ENCODE data around the gene MIOX. TPM values are rescaled to one million over a fixed set of nuclear protein-coding genes. Genes with fewer than 3 reads are reported as not detected.

The MIOX gene
- total RNA-seq, 4 donors from 2014 or later = not detected

GRCh38 chr22:50503475-50504145 is 17.0 kb downstream of the MIOX start:
- H3K4me1 ChIP-seq = peaks cover 4 to 28% (median 14%) of the 10 kb centered on the region in 3 donors
- no peak overlapping the region for H3K27ac ChIP-seq
- no peaks in the 10 kb centered on the region for H3K9me3 ChIP-seq
- no peak overlapping the region for H3K4me3 ChIP-seq
- WGBS, 2 donors (ENCODE audit: low coverage in 1 of 2) = 80% methylated on average over 3 of the region's 26 CpGs; no CpG with 5 or more reads in 1 of the 2 donors
- H3K36me3 ChIP-seq = peaks cover 0 to 42% of the 10 kb centered on the region in 2 donors
- ATAC-seq = no peak
- TF ChIP-seq POLR2AphosphoS5 (IDR thresholded peaks at IDR 0.05) (no peak), POLR2A (IDR thresholded peaks at IDR 0.05) (no peak), CTCF (IDR thresholded peaks at IDR 0.05) (no peak), EP300 (IDR thresholded peaks at IDR 0.05) (no peak)
- H3K27me3 ChIP-seq = no peaks in the 10 kb centered on the region

DNA sequence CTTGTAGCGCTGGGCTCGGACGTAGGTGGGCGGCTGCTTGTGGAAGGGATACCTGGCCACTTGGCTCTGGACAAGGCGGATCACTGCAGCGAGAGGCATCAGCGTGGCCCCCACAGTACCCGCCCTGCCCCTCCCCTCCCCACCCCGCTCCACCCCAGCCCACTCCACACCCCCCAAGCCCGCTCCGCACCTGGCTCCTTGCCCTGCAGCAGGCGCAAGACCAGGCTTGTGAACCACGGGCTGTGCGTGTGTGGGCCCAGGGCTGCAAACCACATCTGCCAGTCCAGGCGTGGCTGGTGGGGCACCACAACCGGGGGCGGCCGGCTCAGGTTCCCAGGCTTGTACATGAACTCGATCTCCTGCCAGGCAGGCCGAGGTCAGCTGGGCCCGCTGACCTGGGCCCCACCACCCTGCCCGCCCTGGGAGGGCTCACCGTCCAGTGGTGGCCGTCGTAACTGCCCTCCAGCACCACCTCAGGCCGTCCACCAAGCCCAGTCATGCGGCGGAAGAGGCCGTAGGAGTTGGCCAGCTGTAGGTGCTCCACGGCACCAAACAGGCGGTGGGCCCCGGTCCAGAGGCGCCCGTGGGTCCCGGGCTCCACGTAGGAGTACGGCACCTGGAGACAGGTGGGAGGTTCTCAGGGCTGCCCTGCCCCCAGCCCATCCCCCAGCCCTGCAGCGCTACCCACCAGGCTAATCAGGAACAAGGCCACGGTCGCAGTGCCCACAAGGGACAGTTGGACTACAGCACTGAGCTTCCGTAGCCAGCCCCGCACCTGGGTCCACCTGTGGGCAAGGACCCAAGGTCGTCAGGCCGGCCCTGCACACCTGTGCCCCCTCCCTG is 17.9 kb downstream of the MIOX start:
- no peak overlapping the region for H3K27ac ChIP-seq
- H3K27me3 ChIP-seq = no peaks in the 10 kb centered on the region
- peaks cover 0 to 42% of the 10 kb centered on the region in 2 donors for H3K36me3 ChIP-seq
- no peak for TF ChIP-seq CTCF (IDR thresholded peaks at IDR 0.05)
- TF ChIP-seq EP300 (IDR thresholded peaks at IDR 0.05) = no peak
- no peak for TF ChIP-seq POLR2A (IDR thresholded peaks at IDR 0.05)
- TF ChIP-seq POLR2AphosphoS5 (IDR thresholded peaks at IDR 0.05) = no peak
- WGBS, 2 donors (ENCODE audit: low coverage in 1 of 2) = no CpG with 5 or more reads among the region's 44 CpGs
- peaks cover 4 to 36% (median 23%) of the 10 kb centered on the region in 3 donors for H3K4me1 ChIP-seq
- no peak overlapping the region for H3K4me3 ChIP-seq
- no peaks in the 10 kb centered on the region for H3K9me3 ChIP-seq
- no peak for ATAC-seq

DNA sequence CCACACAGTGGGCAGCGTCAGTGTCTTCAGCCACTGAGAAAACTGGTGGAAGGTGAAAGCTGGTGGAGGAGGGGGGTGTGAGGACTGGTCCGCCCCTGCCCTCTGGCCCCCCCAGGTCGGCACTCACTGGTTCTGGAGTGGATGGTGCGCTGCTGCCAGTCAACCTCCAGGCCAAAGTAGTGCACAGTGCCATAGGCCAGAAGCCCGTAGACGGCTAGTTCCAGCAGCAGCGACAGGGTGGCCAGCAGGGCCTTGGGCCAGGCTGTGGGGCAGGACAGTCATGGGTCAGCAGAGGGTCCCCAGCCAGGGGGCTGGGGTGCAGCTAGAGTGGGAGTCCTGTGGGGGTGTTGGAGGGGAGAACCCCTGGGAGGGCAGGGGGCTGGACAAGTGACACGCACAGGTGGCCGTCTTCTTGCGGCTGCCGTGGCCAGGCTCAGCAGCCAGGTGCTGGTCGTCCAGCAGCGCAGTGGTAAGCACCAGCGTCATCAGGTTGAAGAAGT is 18.7 kb downstream of the MIOX start:
- no CpG with 5 or more reads among the region's 14 CpGs for WGBS, 2 donors (ENCODE audit: low coverage in 1 of 2)
- TF ChIP-seq POLR2AphosphoS5 (IDR thresholded peaks at IDR 0.05) (no peak), POLR2A (IDR thresholded peaks at IDR 0.05) (no peak), CTCF (IDR thresholded peaks at IDR 0.05) (no peak), EP300 (IDR thresholded peaks at IDR 0.05) (no peak)
- no peak overlapping the region for H3K27ac ChIP-seq

DNA sequence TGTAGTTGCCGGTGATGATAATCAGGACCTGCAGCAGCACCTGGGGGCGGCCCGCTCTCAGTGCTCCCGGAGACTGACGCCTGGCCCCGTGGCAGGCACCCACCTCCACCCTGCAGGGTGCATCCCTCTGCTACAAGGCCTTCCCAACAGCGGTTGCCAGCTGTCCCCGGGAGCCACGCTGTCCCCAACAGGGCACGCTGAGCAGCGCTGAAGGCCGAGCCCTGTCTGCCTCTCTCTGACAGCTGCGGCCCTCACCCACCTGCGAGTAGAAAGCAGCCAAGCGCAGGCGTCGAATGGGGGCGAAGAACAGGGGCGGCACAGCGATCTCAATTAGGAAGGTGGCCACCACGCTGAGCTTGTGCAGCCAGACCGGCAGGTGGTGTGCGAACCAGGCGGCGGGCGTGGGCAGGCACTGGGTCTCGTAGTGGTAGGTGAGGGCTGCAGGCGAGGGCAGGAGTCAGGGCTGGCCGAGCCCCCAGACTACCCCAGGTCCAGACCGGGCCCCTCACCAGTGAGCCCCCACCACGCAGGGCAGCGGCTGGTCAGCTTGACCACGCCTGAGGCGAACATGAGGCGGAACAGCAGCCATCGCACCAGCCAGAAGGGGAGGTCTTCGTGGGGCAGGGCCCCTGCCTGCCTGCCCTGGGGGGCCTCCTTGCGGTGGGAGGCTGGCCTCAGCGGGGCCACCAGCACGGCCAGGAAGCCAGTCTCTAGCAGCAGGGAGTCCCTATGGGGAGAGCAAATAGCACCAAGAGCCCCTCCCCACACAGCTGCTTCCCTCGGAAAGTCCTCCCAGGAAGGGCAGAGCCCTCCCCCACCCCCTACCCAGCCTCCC is 19.3 kb downstream of the MIOX start:
- H3K27ac ChIP-seq = peak overlapping the region in 1 of 4 donors; percentile 91
- peaks cover 0 to 42% of the 10 kb centered on the region in 2 donors for H3K36me3 ChIP-seq
- peak overlapping the region in 1 of 2 donors; percentile 93 for H3K4me3 ChIP-seq
- H3K27me3 ChIP-seq = no peaks in the 10 kb centered on the region
- H3K4me1 ChIP-seq = peaks cover 4 to 44% (median 23%) of the 10 kb centered on the region in 3 donors
- ATAC-seq = no peak
- no peaks in the 10 kb centered on the region for H3K9me3 ChIP-seq
- TF ChIP-seq EP300 (IDR thresholded peaks at IDR 0.05) (no peak), POLR2A (IDR thresholded peaks at IDR 0.05) (no peak), POLR2AphosphoS5 (IDR thresholded peaks at IDR 0.05) (no peak), CTCF (IDR thresholded peaks at IDR 0.05) (no peak)
- 100% methylated on average over 1 of the region's 41 CpGs; no CpG with 5 or more reads in 1 of the 2 donors for whole genome bisulfite sequencing, 2 donors (ENCODE audit: low coverage in 1 of 2)

More for the DNA sequence above, 18.7 kb downstream of the MIOX start:
- no peaks in the 10 kb centered on the region for H3K9me3 ChIP-seq
- H3K4me1 ChIP-seq = peaks cover 4 to 44% (median 23%) of the 10 kb centered on the region in 3 donors
- ATAC-seq = no peak
- no peak overlapping the region for H3K4me3 ChIP-seq
- no peaks in the 10 kb centered on the region for H3K27me3 ChIP-seq
- peaks cover 0 to 42% of the 10 kb centered on the region in 2 donors for H3K36me3 ChIP-seq
